ENCODE data around the gene MAPK8IP3. TPM values are rescaled to one million over a fixed set of nuclear protein-coding genes. Genes with fewer than 3 reads are reported as not detected.

The MAPK8IP3 gene
- total RNA-seq, 4 donors from 2014 or later, result 15.8 to 92.1 (median 39.0) TPM

GRCh38 chr16:1779741-1780676 lies 74.0 kb downstream of the MAPK8IP3 start:
- TF ChIP-seq, protein P1, sequence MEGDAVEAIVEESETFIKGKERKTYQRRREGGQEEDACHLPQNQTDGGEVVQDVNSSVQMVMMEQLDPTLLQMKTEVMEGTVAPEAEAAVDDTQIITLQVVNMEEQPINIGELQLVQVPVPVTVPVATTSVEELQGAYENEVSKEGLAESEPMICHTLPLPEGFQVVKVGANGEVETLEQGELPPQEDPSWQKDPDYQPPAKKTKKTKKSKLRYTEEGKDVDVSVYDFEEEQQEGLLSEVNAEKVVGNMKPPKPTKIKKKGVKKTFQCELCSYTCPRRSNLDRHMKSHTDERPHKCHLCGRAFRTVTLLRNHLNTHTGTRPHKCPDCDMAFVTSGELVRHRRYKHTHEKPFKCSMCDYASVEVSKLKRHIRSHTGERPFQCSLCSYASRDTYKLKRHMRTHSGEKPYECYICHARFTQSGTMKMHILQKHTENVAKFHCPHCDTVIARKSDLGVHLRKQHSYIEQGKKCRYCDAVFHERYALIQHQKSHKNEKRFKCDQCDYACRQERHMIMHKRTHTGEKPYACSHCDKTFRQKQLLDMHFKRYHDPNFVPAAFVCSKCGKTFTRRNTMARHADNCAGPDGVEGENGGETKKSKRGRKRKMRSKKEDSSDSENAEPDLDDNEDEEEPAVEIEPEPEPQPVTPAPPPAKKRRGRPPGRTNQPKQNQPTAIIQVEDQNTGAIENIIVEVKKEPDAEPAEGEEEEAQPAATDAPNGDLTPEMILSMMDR (IDR thresholded peaks at IDR 0.05; ENCODE audit: low read depth), result no peak

GRCh38 chr16:1780677-1781072 lies 74.7 kb downstream of the MAPK8IP3 start:
- TF ChIP-seq, protein P1 (IDR thresholded peaks at IDR 0.05; ENCODE audit: low read depth), result no peak

- TF ChIP-seq, protein P1 (IDR thresholded peaks at IDR 0.05; ENCODE audit: low read depth), result no peak
These were observed 75.3 kb downstream of the MAPK8IP3 start for GRCh38 chr16:1781254-1781653.

- TF ChIP-seq, protein P1 (IDR thresholded peaks at IDR 0.05; ENCODE audit: low read depth), result no peak
These were observed 75.9 kb downstream of the MAPK8IP3 start for GRCh38 chr16:1781758-1782407.

DNA sequence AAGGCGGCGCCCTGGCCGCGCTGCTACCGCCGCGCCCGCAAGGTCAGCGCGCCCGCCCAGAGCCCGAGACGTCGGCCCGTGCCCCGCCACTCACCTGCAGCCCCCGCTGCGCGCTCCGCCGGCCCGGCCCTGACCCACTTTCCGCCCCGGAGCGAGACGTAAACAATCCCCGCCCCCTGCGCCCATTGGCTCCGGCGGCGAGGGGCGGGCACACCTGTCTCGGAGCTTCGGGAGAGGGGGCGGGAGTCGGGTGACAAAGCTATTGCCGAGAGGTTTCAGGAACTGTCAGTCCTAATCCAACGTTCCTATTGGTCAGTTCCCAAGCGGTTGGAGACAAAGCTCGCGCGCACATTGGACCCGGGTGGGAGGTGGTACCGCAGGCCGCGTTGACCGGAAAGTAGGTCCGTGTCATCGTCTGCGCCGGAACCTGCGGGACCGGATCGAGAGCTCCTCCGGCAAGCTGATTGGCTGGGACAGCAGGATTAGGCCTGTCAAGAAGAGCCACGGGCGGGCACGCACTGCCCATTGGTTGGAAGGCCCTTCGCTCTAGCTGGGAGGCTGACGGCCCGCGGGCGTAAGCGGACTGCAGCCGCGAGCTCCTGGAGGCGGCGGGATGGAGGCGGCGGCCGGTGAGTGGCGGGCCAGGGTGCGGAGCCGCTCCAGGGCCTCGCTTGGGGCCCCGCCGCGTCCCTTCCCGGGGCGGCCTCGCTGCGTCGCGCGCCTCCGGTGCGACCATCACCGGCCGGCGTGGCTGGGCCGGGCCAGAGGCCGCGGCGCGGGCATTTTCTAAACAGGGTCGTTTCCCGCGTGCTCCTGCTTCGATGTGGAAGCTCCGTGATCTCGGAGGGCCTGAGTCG lies 76.6 kb downstream of the MAPK8IP3 start, which contains the start of the genes NUBP2 and SPSB3:
TSS of gene NUBP2 (plus strand) at position 553 of the 857 bp plus-strand sequence. CDS start at position 614, 61 bp downstream.
TSS of gene SPSB3 (minus strand) at position 164 of the 857 bp plus-strand sequence. CDS start 1,088 bp downstream, outside the sequence.
- TF ChIP-seq, protein P1 (IDR thresholded peaks at IDR 0.05; ENCODE audit: low read depth), result no peak

DNA sequence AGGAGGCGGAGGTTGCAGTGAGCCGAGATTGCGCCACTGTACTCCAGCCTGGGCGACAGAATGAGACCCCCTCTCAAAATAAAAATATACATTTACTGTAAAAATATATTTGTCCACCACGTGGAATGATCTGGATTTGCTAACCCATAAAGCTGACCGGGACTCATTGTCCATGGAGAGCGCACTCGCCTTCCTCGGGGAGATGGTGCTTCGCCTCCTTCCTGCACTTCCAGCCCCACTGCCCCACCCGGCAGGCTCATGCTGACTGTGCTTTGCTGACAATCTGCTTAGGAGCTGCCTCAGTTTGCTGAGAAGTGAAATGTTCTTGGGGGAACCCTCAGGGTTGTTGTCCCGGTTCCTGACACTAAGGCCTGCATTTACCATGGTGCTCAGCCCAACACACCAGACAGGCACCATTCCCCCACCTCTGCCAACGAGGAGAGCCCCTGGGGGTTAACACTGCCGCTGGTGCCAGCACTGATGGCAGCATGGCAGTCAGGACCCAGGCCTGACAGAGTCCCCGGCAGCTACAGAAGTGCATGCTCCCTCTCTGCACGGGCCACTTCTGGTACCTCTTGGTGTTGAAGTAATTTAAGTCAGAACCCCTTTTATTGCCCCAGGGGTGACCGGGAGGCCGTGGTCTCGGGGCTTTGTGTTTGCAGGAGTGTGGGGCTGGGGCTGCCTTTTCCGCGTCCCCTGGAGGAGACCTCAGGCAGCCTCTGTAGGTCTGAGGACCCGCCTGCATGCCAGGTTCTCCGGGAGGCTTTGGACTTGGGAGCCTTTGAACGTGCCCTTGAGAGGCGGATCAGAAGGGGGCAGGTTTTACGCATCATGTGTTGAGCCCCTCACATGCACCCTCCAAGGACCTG lies 79.2 kb downstream of the MAPK8IP3 start:
- TF ChIP-seq, protein P1 (IDR thresholded peaks at IDR 0.05; ENCODE audit: low read depth), result no peak

Measured in subcutaneous adipose tissue (tissue), 4 donors.